NCI-H2107 treated with DMSO at 0.1 percent for 48 hours (cell line): Measurements from ENCODE around the gene HACD2.

Source experiments
- DNase-seq: peaks from one replicate; lab custom pipeline; 2025; ENCODE audit not compliant: unreplicated experiment; lab: John Stamatoyannopoulos, UW

HACD2 gene, protein sequence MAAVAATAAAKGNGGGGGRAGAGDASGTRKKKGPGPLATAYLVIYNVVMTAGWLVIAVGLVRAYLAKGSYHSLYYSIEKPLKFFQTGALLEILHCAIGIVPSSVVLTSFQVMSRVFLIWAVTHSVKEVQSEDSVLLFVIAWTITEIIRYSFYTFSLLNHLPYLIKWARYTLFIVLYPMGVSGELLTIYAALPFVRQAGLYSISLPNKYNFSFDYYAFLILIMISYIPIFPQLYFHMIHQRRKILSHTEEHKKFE

DNA sequence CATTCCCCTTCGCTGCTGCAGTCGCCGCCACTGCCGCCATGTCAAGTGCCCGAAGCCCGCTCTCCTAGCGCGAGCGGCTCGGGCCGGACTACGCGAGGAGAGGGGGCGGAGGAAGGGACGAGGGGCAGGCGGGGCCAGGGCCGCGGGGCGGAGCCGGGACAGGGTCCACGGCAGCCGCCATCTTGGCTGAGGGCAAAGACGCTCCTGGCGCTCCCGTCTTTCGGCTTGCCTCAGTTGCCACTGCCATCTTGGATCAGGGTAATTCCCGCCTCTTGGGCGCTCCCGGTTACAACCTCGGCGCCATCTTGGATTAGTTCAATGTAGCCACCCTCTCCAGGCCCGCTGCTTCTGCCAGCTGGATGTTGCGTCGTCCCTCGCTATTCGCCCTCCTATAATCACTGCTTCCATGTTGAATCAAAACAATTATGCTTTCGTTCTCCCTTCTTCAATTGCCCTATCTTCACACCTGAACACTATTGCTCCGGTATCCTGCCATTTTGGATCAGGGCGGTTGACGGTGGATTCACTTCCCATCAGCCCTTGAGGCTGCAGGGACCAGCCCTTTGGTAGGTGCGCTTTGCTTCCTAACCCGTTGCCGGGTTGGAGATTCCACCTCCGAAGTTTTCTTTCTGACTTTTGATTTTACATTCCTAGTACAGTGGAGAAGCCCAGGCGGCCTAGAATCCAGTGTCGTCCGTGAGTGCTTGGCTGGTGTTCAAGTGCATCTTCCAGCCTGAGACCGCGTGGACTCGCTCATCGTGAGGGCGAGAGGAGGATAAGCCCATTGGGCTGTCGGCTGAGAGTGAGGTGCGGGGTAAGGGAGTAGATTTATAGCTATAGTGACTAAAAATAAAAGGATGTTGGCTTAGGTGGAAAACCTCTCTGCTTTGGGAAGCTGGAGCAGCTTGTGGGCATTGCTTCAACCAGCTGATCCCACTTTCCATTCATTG lies at the start of gene HACD2:
HACD2 (minus strand) TSS at position 66 of the 950 bp plus-strand sequence; CDS start at position 40, 26 bp downstream.
- peak; percentile 99 for DNase-seq

DNA sequence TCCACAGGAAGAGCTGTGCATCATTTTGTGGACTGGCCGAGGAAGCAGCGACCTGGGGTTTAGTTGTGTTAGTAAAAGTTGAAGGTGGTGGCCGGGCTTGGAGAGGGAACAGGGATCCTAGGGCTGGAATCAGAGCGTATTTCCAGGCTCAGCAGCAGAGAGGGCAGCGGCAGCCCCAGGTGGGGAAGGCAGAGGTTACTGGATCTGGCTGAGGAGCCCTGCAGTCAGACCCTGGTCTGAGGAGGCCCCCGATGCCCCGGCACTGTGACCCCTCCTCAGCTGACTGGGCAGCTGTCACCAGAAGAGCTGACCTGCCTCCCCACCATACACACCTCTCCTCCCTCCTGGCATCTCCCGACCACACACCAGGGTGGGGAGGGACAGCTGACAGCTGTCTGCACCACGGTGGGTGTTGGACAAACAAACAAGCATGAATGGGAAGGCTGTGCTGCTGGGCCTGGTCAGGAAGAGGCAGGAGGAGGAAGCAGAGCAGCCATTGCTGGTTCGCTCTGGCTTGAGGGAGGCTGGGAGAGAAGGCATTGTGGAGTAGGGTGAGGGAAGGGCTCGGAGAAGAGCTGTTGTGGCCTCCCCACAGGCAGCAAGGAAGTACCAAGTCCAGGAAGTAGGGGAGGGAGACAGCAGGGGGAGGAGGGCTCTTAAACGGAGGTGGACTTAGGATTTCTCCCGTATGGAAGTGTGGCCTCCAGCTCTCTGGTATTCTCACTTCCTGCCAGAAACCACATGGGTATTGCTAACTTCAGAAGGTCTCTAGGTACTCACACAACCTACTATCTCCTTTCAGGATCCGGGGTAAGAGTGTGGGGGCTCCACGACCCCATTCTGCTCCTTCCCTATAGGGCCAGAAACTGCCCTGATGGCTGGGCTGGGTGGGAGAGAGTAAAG lies 49.5 kb upstream of the HACD2 start:
- DNase-seq, result peak; percentile 28

- no peak for DNase-seq
These were observed 48.7 kb upstream of the HACD2 start for GRCh38 chr3:123633530-123633929.

- no peak for DNase-seq
These were observed 47.4 kb upstream of the HACD2 start for GRCh38 chr3:123632161-123632655.

- no peak for DNase-seq
These were observed 44.8 kb upstream of the HACD2 start for GRCh38 chr3:123629747-123630047.

- DNase-seq, result no peak
These were observed 44.3 kb upstream of the HACD2 start for GRCh38 chr3:123628996-123629746.

DNA sequence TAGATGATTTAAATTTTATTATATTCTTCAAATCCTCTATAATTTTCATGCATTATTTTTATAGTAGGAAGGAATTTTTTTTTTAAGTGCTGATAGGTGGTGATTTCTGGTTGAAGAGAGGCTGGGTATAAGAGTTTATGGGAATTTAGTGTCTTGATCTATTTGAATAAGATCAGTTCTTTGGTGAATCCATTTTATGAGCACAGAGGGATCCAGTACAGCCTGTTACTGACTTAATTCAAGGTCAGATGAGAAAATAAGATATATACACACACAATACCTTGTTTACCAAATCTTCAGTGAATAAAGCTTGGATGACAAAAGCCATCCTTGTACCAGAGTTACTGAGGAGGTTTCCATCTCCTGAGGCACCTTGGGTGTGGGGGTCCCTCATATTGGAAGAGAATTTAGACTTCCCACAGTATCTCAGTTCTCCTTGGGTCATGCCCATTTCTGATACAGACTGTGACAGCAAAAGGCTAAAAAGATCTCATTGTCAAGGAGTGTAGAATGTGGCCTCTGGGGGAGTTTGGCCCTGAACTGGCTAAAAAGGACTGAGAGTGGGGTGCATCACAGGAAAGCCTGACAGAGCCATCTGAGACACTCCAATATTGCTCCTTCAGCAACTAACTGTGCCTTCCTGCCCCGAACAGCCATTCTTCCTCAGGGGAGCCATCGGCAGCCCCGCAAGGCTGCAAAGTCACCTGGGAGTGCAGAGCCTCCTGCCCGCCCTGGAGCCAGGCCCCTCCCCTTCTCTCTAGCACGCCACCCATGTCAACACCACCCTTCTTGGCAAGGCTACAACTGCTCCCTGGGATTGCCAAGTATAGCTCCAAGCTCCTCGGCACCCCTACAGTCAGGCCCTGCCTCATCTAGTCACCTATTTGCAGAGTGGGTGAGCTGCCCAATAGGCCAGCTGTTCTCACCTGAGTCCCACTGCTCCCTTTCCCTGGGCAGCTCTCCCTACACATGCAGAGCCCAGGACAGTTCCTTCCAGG lies 43.1 kb upstream of the HACD2 start:
- DNase-seq, result no peak

DNA sequence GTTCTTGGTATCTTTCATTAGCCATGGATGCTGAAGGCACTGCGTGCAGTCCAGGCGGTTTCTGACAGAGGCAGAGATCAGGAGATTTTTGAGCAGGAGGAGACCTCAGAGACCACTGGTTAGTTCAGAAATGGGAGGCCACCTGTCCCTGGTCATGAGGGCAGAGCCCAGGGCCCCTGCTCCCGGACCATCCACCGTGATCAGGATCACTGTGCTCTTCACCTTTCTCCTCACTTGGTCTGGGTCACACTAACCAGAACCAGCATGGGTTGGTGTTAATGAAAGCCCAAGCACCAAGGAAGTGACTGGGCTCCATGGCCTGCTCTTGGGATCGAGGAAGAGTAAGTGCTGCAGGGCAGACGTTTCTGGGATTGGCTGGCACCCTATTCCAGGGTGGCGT lies 42.0 kb upstream of the HACD2 start:
- no peak for DNase-seq

- no peak for DNase-seq
These were observed 39.4 kb upstream of the HACD2 start for GRCh38 chr3:123624302-123624701.

- no peak for DNase-seq
These were observed 38.6 kb upstream of the HACD2 start for GRCh38 chr3:123623346-123623880.

DNA sequence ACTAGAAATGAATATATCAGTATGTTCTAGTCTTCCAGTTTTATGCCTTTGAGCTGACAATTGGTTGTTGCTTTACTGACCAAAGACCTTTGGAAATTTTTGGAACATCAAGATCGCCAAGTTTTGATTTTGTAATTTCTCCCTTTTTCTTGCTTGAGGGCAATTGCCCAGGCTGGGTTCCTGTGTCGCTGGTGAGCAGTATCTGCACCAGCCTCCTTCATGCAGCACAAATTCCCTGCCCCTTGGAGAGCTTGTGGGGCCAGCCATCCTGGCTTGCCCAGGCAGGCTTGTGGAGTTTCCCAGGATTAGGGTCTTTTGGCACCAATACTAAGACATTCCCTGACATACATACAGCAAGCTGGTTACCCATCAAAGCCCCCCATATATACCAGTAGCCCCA lies 37.9 kb upstream of the HACD2 start:
- DNase-seq, result no peak

DNA sequence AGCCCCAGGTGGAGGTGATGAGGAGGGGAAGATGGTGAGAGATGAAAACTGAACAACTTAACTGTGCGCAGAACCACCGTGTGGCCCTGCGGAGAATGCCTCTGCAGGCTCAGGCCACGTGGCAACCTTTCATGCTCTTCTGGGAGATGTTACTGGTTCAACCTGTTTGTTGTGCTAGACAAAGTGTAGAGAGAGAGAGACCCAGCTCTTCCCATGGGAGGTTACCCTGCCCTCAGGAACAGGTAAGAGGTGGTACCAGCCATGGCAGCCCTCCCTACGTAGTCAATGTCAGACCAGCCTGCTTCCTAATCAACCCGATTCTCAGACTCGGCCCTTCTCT lies 37.0 kb upstream of the HACD2 start:
- no peak for DNase-seq

- DNase-seq, result no peak
These were observed 36.5 kb upstream of the HACD2 start for GRCh38 chr3:123621186-123621849.

GRCh38 chr3:123620343-123620742 lies 35.5 kb upstream of the HACD2 start:
- DNase-seq, result no peak

GRCh38 chr3:123618768-123619484 lies 34.1 kb upstream of the HACD2 start:
- DNase-seq, result no peak

GRCh38 chr3:123618076-123618708 lies 33.3 kb upstream of the HACD2 start:
- peak; percentile 49 for DNase-seq

GRCh38 chr3:123616593-123616992 lies 31.7 kb upstream of the HACD2 start:
- DNase-seq, result no peak
